C4-2B (cell line): ENCODE data around the gene TANC1.

Experiments
- CTCF ChIP-seq: fragments of 450-650 bp; conservative IDR thresholded peaks from 2 replicates; pipeline ENCODE4 v1.5.1; 2017; ENCODE audit warnings: mild to moderate bottlenecking
- ZFX ChIP-seq: fragments of 450-650 bp; IDR thresholded peaks from 2 replicates; pipeline ENCODE4 v1.6.1; 2017

- TF ChIP-seq CTCF = no peak
- no peak for TF ChIP-seq ZFX
These were observed 283.1 kb downstream of the TANC1 start for GRCh38 chr2:159251296-159252173.
